ENCODE measurements around the gene ADAMTS2.

Gene ADAMTS2

DNA sequence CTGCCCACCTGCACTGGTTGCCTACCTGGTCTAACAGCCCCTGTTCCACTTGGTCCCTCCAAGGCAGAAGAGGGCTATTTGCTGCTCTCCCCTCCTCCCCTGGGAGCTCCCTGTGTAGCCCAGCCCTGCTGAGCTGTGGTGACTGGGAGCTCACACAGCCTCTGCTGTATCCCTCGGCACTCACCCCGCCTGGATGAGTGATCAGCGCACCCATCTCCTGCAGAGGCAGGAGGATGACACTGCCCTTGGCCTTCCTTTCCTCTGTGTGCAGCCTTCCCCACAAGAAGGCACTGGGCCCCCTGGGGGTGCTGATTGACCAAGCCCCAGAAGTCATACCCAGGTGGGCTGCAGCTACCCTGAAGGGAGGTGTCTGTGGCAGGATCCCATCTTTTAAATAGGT, 134.2 kb downstream of the ADAMTS2 start:
- no peak overlapping the region for H3K4me3 ChIP-seq (ENCODE audit: low read depth, low read length)
- TF ChIP-seq, protein P1, sequence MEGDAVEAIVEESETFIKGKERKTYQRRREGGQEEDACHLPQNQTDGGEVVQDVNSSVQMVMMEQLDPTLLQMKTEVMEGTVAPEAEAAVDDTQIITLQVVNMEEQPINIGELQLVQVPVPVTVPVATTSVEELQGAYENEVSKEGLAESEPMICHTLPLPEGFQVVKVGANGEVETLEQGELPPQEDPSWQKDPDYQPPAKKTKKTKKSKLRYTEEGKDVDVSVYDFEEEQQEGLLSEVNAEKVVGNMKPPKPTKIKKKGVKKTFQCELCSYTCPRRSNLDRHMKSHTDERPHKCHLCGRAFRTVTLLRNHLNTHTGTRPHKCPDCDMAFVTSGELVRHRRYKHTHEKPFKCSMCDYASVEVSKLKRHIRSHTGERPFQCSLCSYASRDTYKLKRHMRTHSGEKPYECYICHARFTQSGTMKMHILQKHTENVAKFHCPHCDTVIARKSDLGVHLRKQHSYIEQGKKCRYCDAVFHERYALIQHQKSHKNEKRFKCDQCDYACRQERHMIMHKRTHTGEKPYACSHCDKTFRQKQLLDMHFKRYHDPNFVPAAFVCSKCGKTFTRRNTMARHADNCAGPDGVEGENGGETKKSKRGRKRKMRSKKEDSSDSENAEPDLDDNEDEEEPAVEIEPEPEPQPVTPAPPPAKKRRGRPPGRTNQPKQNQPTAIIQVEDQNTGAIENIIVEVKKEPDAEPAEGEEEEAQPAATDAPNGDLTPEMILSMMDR (IDR thresholded peaks at IDR 0.05; ENCODE audit: borderline replicate concordance, insufficient read depth, low read depth, low read length) = no peak

DNA sequence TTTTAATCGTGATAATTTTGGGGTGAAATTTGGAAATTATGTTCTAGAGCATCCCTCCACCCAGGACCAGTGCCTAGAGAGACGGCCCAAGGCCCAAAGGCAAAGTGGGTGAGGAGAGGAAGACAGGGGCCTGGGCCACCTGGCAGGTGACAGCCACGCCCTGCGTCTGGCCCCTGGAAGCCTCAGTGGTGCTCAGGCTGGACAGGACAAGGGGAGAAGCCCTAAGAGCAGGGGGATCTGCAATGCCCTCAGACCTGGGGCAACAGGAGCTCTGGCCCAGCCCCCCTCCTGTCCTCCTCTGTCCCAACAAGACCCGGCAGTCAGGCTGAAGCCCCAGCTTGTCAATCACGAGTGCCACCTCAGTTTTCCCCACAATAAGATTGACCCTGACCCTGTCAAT, 134.8 kb downstream of the ADAMTS2 start:
- no peak overlapping the region for H3K4me3 ChIP-seq (ENCODE audit: low read depth, low read length)
- TF ChIP-seq, protein P1 (IDR thresholded peaks at IDR 0.05; ENCODE audit: borderline replicate concordance, insufficient read depth, low read depth, low read length) = no peak

DNA sequence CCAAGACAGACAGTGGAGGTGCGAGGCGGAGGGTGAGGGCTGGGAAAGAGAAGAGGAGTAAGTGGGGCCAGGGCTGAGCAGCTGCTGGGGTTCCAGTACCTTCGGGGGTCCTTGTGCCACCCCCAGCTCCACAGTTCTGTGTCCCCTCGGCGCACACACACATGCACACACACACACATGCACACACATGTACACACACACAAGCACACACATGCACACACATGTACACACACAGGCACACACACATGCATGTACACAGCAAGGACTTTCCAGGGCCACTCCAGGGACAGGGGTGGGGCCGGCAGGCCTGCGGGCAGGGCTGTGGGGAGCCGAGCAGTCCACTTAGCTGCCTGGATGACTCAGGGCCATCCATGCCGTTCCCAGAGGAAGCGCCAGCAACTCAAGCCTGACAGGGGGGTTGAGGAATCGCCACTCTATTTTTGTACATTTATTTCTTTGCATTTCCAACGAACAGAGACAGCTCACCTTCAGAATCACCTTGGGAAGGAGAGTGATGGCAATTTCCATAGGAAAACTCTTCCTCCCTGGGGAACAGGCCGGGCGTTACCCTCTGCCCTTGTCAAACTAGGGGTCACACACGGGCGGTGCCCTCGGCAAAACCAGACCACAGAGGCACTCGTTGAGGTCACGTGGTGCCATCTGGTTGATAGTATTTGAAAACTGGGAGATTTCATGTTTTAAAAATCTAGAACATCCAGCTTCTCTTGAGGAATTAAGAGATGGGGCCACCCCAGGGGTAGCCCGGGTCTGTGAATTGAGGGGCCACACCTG, 135.7 kb downstream of the ADAMTS2 start:
- TF ChIP-seq, protein P1 (IDR thresholded peaks at IDR 0.05; ENCODE audit: borderline replicate concordance, insufficient read depth, low read depth, low read length) = no peak
- no peak overlapping the region for H3K4me3 ChIP-seq (ENCODE audit: low read depth, low read length)

DNA sequence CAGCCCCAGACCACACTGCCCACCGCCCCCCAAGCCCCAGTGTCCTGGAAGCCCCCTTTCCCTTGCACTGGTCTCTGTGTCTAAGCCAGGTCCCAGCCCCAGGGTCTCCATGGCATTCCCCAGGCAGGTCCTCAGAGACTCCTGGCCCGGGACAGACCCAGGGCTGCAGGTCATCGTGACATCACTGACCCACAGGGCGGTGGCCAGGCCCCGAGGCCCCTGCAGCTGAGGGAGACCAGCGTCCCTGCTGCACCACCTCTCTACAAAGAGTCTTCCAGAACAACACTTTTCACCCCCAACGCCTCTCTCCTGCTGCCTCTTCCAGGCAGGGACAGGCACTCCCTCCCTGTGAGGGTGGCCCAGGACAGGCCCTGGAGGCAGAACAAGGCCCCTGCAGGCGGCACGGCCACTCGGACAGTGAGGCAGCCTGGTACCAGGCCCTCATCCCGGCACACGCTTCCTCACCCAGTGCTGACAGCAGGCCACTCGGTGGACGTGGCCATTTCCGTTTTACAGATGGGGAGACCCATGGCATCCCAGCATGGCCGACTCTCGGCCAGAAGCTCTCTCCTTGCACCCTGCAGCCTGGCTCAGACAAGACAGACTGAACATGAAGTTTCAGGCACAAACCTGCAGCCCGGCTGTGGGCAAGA, 136.4 kb downstream of the ADAMTS2 start:
- TF ChIP-seq, protein P1 (IDR thresholded peaks at IDR 0.05; ENCODE audit: borderline replicate concordance, insufficient read depth, low read depth, low read length) = no peak
- H3K4me3 ChIP-seq (ENCODE audit: low read depth, low read length) = no peak overlapping the region

DNA sequence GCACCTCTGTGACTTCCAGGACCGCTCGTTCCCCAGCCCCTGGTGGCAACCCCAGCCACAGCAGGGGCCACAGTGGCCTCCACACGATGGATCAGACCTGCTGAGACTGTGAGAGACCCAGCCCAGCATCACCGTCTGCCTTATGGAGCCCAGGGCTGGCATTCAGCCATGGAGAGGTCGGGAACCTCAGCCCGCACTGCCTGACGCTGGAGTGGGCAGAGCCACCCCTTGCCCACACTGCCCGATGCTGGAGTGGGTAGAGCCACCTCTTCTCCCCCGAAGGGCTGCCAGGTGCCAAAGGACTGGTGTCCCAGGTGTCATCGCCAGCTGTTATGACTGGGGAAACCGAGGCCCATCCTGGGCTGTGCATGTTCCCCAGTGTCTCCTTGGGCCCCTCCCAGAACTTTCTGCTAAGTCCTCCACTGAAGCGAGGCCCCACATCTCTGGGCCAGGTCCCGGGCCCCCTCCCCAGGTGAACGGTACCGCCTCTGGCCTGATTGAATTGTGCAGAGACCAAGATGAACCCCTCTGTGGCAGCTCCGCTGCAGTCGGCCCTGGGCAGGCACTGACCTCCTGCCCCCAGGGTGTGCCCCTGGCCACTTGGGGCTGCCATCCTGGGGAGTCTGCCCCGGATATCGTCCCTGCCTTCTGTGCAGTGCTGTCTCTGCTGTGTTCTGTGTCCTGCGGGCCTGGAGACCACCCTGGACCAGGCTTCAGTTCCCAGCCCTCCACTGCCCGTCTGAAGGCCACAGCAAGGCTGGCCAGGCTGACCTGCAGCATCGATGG, 137.1 kb downstream of the ADAMTS2 start:
- no peak overlapping the region for H3K4me3 ChIP-seq (ENCODE audit: low read depth, low read length)
- TF ChIP-seq, protein P1 (IDR thresholded peaks at IDR 0.05; ENCODE audit: borderline replicate concordance, insufficient read depth, low read depth, low read length) = no peak

DNA sequence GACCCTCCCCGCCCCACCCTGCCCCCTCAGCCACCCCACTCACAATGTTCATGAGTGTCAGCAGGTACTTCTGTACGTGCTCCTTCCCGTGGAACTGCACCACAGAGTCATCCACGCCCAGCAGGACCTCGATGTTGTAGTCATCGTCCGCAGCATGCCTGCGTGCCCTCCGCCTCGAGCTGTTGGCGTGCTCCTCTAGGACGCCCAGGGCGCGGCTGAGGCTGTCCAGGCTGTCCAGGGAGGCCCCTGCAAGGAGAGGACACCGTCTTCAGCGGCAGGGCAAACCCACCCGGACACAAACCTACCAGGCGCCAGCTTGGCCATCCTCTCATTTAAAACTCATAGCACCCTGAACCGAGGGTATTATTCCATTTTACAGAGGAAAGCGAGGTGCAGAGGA, 137.8 kb downstream of the ADAMTS2 start:
- TF ChIP-seq, protein P1 (IDR thresholded peaks at IDR 0.05; ENCODE audit: borderline replicate concordance, insufficient read depth, low read depth, low read length) = no peak

More for the DNA sequence above, 137.8 kb downstream of the ADAMTS2 start:
- H3K4me3 ChIP-seq (ENCODE audit: low read depth, low read length) = no peak overlapping the region
